HCT116 (cell line): Measurements from ENCODE around the gene HOXC13. TPM values are rescaled to one million over a fixed set of nuclear protein-coding genes. Genes with fewer than 3 reads are reported as not detected.

Experiments used
- ATAC-seq: fragments of 200-7000 bp; cut with Tn5 transposase; 2 replicates; pipeline ENCODE4 v1.9.1; 2020; ENCODE audit warnings: mild to moderate bottlenecking, moderate library complexity
- BruUV-seq: library from RNA; stranded (reverse); fragments of 400-500 nt; replicated peaks from 2 replicates; lab custom pipeline; 2021; lab: Mats Ljungman, UMichigan
- CTCF ChIA-PET: fragments of 300-600 bp; sonication (Branson Sonifier 250); formaldehyde crosslinking; loops from one replicate; lab custom pipeline; 2021; ENCODE audit warnings: antibody characterized with exemption; lab: Charles Lee
- POLR2A ChIA-PET: fragments of 300-600, 350-600 bp; sonication (Branson Sonifier 250); formaldehyde crosslinking; loops from one replicate; lab custom pipeline; 2021; ENCODE audit warnings: antibody characterized with exemption; lab: Charles Lee
- RAD21 ChIA-PET, 2 experiments: fragments of 300-600 bp; sonication (Branson Sonifier 250); formaldehyde crosslinking; loops; one replicate each; lab custom pipeline; 2023; ENCODE audit warnings: low total read pairs in 2 of 2; ENCODE audit not compliant: uncharacterized antibody in 2 of 2, unreplicated experiment in 2 of 2, low non-redundant PET in 1 of 2; lab: Charles Lee
- DNase-seq: peaks from one replicate; pipeline ENCODE4 v3.0.0-alpha.2; 2010; ENCODE audit warnings: low read depth, low spot score
- H2AFZ ChIP-seq: fragments of 200-600 bp; shearing (Covaris generic), sonication (generic); 2 replicates; pipeline ENCODE4 v1.6.1; 2017; ENCODE audit warnings: low read depth, mixed run types, mixed read lengths, antibody characterized with exemption, low read length; ENCODE audit not compliant: poor library complexity, severe bottlenecking
- H3K27ac ChIP-seq: 2 replicates; pipeline ENCODE4 v1.5.1; 2012; ENCODE audit warnings: low read depth, low read length
- H3K27me3 ChIP-seq: fragments of 200-600 bp; sonication (generic); 2 replicates; pipeline ENCODE4 v1.6.1; 2016; ENCODE audit warnings: mixed run types, low read length, mixed read lengths; ENCODE audit not compliant: insufficient read depth
- H3K36me3 ChIP-seq, 2 experiments: fragments of 200-500 bp in 1 of 2; fragments of 200-600 bp in 1 of 2; sonication (Bioruptor generic) in 1 of 2; sonication (generic) in 1 of 2; 2 replicates each; pipeline versions ENCODE4 v1.5.1 to v1.6.1; 2014 to 2016; ENCODE audit warnings: low read length in 2 of 2, inconsistent platforms in 1 of 2, mixed read lengths in 1 of 2, mixed run types in 1 of 2; ENCODE audit not compliant: insufficient read depth in 2 of 2, control insufficient read depth in 1 of 2
- H3K4me1 ChIP-seq, 2 experiments: fragments of 200-600 bp in 1 of 2; sonication (generic) in 1 of 2; 2 replicates each; pipeline versions ENCODE4 v1.5.1 to v1.6.1; 2012 to 2017; ENCODE audit warnings: low read length in 2 of 2, inconsistent platforms in 1 of 2, mild to moderate bottlenecking in 1 of 2, mixed read lengths in 1 of 2, mixed run types in 1 of 2, moderate library complexity in 1 of 2; ENCODE audit not compliant: insufficient read depth in 2 of 2, control insufficient read depth in 1 of 2
- H3K4me2 ChIP-seq: fragments of 200-600 bp; sonication (generic); 2 replicates; pipeline ENCODE4 v1.6.1; 2017; ENCODE audit warnings: mixed run types, low read length, mixed read lengths
- H3K4me3 ChIP-seq, 2 experiments: fragments of 200-600 bp in 1 of 2; sonication (generic) in 1 of 2; replicated peaks in 1 of 2; 2 replicates each; pipeline ENCODE4 v1.5.1; 2011 to 2016; ENCODE audit warnings: low read length in 2 of 2, control low read depth in 1 of 2, low read depth in 1 of 2, mild to moderate bottlenecking in 1 of 2, mixed read lengths in 1 of 2, mixed run types in 1 of 2
- H3K79me2 ChIP-seq: fragments of 200-600 bp; sonication (generic); 2 replicates; pipeline ENCODE4 v1.6.1; 2017; ENCODE audit warnings: mild to moderate bottlenecking, mixed run types, low read length, moderate library complexity, mixed read lengths; ENCODE audit not compliant: insufficient read depth
- H3K9ac ChIP-seq: fragments of 200-600 bp; sonication (generic); 2 replicates; pipeline ENCODE4 v1.6.1; 2016; ENCODE audit warnings: low read length, mixed read lengths
- H3K9me2 ChIP-seq: fragments of 200-600 bp; sonication (generic), shearing (Covaris generic); 2 replicates; pipeline ENCODE4 v1.6.1; 2017; ENCODE audit warnings: mixed run types, mild to moderate bottlenecking, moderate library complexity; ENCODE audit not compliant: insufficient read depth
- H3K9me3 ChIP-seq, 2 experiments: fragments of 200-500 bp in 1 of 2; fragments of 200-600 bp in 1 of 2; sonication (Bioruptor generic) in 1 of 2; sonication (generic) in 1 of 2; 2 replicates each; pipeline ENCODE4 v1.6.1; 2014 to 2017; ENCODE audit warnings: low read length in 2 of 2, mixed read lengths in 2 of 2, inconsistent platforms in 1 of 2, low read depth in 1 of 2, mild to moderate bottlenecking in 1 of 2, mixed run types in 1 of 2, moderate library complexity in 1 of 2; ENCODE audit not compliant: control insufficient read depth in 1 of 2, insufficient read depth in 1 of 2
- H4K20me1 ChIP-seq: fragments of 200-600 bp; sonication (generic), shearing (Covaris generic); 2 replicates; pipeline ENCODE4 v1.6.1; 2017; ENCODE audit warnings: mixed run types, mild to moderate bottlenecking, moderate library complexity; ENCODE audit not compliant: insufficient read depth
- TCF7L2 ChIP-seq: IDR thresholded peaks from 2 replicates; pipeline ENCODE4 v1.7.0; 2011; ENCODE audit warnings: borderline replicate concordance, inconsistent platforms; ENCODE audit not compliant: insufficient read depth, insufficient read length; ENCODE audit errors: extremely low read depth
- intact Hi-C: fragments of 100-400 bp; cut with micrococcal nuclease; formaldehyde crosslinking; loops from 2 replicates; pipeline ENCODE4 v1.10.0; 2022
- total RNA-seq: library from RNA; stranded (reverse); gene quantifications from one replicate; pipeline ENCODE4 v1.2.1, GENCODE V29; 2021; ENCODE audit not compliant: unreplicated experiment
- TF ChIP-seq, protein P1 (sequence below), 3 experiments: fragments of 200-600 bp in 1 of 3; sonication (generic) in 1 of 3; IDR thresholded peaks in 2 of 3; conservative IDR thresholded peaks in 1 of 3; 2 replicates each; pipeline ENCODE4 v1.5.1; 2012 to 2017; ENCODE audit warnings: low read depth in 2 of 3, low read length in 2 of 3, antibody characterized with exemption in 1 of 3, borderline replicate concordance in 1 of 3, control low read depth in 1 of 3, mild to moderate bottlenecking in 1 of 3, mixed read lengths in 1 of 3, mixed run types in 1 of 3, moderate library complexity in 1 of 3; ENCODE audit not compliant: insufficient read depth in 1 of 3
- TF ChIP-seq, protein P2 (sequence below): IDR thresholded peaks from 2 replicates; pipeline ENCODE4 v1.6.1; 2012
- TF ChIP-seq, protein P3 (sequence below): IDR thresholded peaks from 2 replicates; pipeline ENCODE4 v1.6.1; 2012
- TF ChIP-seq, protein P4 (sequence below): IDR thresholded peaks from 2 replicates; pipeline ENCODE4 v1.6.1; 2012; ENCODE audit warnings: low read depth

Gene HOXC13
- total RNA-seq, 1 experiment from 2014 or later = 3.8 TPM

DNA sequence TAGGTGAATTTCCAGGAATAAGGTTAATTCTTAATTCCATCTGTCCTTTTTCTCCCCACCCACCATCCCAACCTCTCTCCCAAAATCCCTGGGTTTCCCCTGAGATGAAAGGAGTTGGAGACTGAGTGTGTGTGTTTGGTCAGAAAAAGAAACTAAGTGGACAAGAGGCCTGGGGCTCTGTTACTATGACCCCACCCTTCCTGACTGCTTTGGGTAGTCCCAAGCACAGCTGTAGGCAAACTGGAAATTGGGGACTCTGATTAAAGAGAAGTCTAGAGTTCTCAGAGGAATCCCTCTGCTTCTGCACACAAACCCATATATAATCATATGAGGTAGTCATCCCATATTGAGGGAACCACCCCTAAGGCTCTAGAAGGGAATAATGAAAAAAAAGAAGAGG is 9.1 kb downstream of the HOXC13 start (continued):
- TF ChIP-seq, protein P1, sequence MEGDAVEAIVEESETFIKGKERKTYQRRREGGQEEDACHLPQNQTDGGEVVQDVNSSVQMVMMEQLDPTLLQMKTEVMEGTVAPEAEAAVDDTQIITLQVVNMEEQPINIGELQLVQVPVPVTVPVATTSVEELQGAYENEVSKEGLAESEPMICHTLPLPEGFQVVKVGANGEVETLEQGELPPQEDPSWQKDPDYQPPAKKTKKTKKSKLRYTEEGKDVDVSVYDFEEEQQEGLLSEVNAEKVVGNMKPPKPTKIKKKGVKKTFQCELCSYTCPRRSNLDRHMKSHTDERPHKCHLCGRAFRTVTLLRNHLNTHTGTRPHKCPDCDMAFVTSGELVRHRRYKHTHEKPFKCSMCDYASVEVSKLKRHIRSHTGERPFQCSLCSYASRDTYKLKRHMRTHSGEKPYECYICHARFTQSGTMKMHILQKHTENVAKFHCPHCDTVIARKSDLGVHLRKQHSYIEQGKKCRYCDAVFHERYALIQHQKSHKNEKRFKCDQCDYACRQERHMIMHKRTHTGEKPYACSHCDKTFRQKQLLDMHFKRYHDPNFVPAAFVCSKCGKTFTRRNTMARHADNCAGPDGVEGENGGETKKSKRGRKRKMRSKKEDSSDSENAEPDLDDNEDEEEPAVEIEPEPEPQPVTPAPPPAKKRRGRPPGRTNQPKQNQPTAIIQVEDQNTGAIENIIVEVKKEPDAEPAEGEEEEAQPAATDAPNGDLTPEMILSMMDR (IDR thresholded peaks at IDR 0.05 in 2 of 3, conservative IDR thresholded peaks at IDR 0.05 in 1 of 3; ENCODE audit: borderline replicate concordance in 1 of 3, insufficient read depth in 1 of 3, low read depth in 2 of 3, low read length in 2 of 3) = no peak
- TF ChIP-seq, protein P2, sequence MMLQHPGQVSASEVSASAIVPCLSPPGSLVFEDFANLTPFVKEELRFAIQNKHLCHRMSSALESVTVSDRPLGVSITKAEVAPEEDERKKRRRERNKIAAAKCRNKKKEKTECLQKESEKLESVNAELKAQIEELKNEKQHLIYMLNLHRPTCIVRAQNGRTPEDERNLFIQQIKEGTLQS = no peak
- TF ChIP-seq, protein P3, sequence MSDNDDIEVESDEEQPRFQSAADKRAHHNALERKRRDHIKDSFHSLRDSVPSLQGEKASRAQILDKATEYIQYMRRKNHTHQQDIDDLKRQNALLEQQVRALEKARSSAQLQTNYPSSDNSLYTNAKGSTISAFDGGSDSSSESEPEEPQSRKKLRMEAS = no peak
- no peak for TF ChIP-seq TCF7L2
- TF ChIP-seq, all 23 proteins: peak for 0

DNA sequence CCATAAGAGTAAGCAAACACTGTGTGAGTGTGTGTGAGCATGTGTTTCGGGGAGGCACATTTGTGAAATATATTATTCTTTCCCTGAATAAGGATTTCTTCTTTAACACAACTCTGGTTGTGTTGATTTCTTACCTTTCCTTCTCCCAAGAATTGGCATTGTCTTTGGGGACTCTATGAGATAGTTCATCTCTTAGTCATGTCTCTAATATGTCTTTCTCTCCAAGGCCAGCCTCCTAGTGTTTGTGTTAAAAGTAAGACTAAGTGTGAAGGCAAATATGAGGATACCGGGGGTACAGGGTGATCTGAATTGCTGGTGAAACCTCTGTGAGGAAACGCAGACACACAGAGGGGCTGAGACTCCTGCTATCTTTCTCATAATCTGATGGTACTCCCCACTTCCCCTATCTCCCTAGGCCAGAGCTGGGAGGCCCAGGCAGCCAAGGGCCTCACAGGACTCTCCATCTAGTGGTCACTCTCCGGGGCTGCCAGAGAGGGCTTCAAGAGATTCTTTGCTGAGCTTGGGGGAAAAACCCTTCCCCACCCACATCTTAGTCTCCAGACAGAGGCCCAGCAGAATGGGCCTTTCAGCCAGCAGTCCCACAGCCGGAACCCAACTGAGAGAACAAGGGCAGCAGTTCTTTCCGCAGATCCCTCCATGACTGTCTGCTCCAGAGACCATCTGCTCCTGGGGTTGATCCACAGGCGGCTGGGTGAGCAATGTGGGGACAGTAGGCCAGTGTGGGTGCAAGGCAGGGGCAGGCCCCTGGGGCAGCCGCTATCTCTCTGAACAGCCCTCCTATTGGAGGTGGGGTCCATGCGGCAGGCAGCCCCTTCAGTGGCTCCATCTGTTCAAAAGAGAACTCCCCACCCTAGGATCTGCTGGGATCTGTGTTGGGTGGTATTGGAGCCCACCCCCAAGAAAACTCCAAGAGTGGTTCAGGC is 10.3 kb downstream of the HOXC13 start:
- DNase-seq = no peak
- H3K4me3 ChIP-seq = no peak overlapping the region
- H3K9ac ChIP-seq = no peak overlapping the region
- no peak overlapping the region for H3K4me2 ChIP-seq
- TF ChIP-seq, protein P4, sequence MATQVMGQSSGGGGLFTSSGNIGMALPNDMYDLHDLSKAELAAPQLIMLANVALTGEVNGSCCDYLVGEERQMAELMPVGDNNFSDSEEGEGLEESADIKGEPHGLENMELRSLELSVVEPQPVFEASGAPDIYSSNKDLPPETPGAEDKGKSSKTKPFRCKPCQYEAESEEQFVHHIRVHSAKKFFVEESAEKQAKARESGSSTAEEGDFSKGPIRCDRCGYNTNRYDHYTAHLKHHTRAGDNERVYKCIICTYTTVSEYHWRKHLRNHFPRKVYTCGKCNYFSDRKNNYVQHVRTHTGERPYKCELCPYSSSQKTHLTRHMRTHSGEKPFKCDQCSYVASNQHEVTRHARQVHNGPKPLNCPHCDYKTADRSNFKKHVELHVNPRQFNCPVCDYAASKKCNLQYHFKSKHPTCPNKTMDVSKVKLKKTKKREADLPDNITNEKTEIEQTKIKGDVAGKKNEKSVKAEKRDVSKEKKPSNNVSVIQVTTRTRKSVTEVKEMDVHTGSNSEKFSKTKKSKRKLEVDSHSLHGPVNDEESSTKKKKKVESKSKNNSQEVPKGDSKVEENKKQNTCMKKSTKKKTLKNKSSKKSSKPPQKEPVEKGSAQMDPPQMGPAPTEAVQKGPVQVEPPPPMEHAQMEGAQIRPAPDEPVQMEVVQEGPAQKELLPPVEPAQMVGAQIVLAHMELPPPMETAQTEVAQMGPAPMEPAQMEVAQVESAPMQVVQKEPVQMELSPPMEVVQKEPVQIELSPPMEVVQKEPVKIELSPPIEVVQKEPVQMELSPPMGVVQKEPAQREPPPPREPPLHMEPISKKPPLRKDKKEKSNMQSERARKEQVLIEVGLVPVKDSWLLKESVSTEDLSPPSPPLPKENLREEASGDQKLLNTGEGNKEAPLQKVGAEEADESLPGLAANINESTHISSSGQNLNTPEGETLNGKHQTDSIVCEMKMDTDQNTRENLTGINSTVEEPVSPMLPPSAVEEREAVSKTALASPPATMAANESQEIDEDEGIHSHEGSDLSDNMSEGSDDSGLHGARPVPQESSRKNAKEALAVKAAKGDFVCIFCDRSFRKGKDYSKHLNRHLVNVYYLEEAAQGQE = no peak
- TF ChIP-seq, protein P1 (IDR thresholded peaks at IDR 0.05 in 2 of 3, conservative IDR thresholded peaks at IDR 0.05 in 1 of 3; ENCODE audit: borderline replicate concordance in 1 of 3, insufficient read depth in 1 of 3, low read depth in 2 of 3, low read length in 2 of 3) = 0 out of 6 replicates have a peak, but pooled peaks of 1 of the 3 experiments have one; percentile 19
- no peak overlapping the region for H3K27ac ChIP-seq
- no peaks in the 10 kb centered on the region for H4K20me1 ChIP-seq
- no peaks in the 10 kb centered on the region for H3K27me3 ChIP-seq
- no peak for ATAC-seq
- ChIA-PET CTCF (no interaction called here), RAD21 (no interaction called here), POLR2A (no interaction called here)
- no peaks in the 10 kb centered on the region for H3K9me2 ChIP-seq
- no peaks in the 10 kb centered on the region for H3K36me3 ChIP-seq
- no peaks in the 10 kb centered on the region for H3K79me2 ChIP-seq
- no peaks in the 10 kb centered on the region for H3K9me3 ChIP-seq
- no peak overlapping the region for H2AFZ ChIP-seq
- peaks cover 12 to 15% of the 10 kb centered on the region in 2 experiments for H3K4me1 ChIP-seq
- intact Hi-C loops = no loop called here
- no TSS peak for BruUV-seq
